Measurements from ENCODE around the gene ZNG1B.
"Not testable (repeated sequence)": the region's sequence is repeated elsewhere in the genome, so short reads cannot be mapped to it uniquely, and the experiment has no call there.

Gene ZNG1B

DNA sequence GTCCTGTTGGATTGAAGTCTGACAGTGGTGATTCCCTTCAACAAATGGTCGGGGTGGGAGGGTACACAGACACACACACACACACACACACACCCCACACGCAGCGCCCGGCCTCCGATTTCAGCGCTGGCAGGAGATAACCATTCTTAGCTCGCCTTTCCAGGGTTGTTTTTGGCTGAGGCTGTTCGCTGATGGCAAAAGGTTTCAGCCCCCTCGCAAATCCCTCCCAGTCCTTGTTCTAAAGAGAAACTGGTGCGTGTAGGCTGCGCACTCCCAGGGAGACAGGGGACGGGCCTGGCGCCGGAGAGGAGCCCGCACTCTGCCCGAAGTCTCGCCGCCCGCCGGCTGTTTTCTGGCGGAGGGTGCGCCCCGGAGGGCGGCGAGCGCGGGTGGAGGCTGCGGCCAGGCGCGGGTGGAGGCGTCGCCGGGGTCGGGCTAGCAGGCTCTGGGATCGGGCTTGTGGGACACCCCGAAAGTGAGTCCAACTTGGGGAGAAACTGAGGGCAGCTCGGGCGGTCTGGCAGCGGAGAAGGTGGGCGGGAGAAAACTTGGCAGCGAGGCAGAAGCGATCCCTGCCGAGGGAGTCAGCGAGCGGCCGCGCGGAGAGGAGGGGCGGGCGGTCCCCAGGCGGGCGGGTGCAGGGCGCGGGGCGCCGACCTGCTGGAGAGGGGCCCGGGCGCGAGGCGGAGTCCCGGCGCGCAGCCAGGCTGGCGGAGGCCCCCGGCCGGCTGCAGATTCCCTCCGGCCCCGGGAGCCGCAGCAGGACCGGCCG, 103.9 kb downstream of the ZNG1B start:
- not testable (repeated sequence) for FAIRE-seq; DNase-seq (ENCODE audit: insufficient read length, low spot score)

DNA sequence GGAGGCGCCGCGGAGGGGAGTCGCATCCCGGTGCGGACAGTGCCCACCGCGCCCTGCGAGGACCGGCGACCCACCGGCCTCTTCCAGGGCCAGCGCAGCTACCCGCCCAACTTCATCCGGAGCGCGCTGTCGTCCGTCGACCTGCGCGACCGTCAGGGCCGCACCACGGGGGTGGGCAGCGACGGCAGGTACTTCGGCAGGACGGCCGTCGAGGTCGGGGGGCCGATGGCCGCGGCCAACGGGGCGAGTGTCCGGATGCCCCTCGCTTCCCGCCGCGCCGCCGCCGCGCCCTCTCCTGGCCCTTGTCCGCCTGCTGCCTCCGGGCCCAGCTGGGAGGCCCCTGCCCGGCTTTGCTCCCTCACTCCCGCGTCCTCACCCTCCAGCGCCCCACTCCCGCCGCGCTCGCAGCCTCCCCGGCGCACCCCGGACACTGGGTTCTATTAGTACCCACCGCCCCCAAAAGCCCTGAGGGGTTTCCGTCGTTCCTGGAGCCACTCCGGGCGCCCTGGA, 104.5 kb downstream of the ZNG1B start:
- not testable (repeated sequence) for FAIRE-seq; DNase-seq (ENCODE audit: insufficient read length, low spot score)

DNA sequence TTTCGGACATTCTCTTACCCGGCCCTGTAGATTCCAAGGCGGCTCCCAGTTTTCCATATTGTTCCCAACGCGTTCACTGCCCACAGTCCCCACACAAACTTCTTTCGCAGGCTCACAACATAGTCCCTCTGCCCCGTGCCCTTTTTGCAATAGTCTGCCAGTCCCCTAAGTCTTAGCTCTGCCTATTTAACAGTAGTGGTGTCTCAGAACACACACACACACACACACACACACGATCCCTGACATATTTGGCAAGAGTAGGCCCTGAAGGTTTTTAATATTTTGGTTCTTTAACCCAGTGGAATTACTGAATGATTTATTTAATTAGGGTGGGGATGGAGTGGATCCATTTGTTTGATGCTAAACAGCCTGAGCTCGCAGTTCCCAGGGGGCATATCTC, 105.0 kb downstream of the ZNG1B start:
- not testable (repeated sequence) for DNase-seq (ENCODE audit: insufficient read length, low spot score); FAIRE-seq

Data from H54 (cell line).